Stimulated activated naive CD8-positive, alpha-beta T cell treated with anti-CD3 and anti-CD28 coated beads, Interleukin-15, amount 100 ng/mL, for 72 hours (primary cell): ENCODE data around the gene RSPH4A.
A peak's percentile ranks its signal among the peaks of the same experiment; 100 is the strongest.
"Not testable (repeated sequence)": the region's sequence is repeated elsewhere in the genome, so short reads cannot be mapped to it uniquely, and the experiment has no call there.

Experiments
- ATAC-seq: fragments of 150-1000 bp; cut with Tn5 transposase; 2 replicates; pipeline ENCODE4 v1.10.0; 2021; ENCODE audit warnings: mild to moderate bottlenecking, moderate library complexity
- DNase-seq, 2 donors: peaks; one replicate each; pipeline ENCODE4 v3.0.0; 2021 to 2022
- H3K27ac Mint-ChIP-seq, 2 donors: one replicate each; pipeline ENCODE4 v1.8.0; 2022; ENCODE audit warnings: mild to moderate bottlenecking in 2 of 2, mixed read lengths in 2 of 2, moderate library complexity in 2 of 2
- H3K27me3 Mint-ChIP-seq: one replicate; pipeline ENCODE4 v1.8.0; 2022; ENCODE audit warnings: mixed read lengths
- H3K4me1 Mint-ChIP-seq: one replicate; pipeline ENCODE4 v1.8.0; 2022; ENCODE audit warnings: mild to moderate bottlenecking, mixed read lengths
- H3K4me3 Mint-ChIP-seq, 2 donors: one replicate each; pipeline ENCODE4 v1.8.0; 2022; ENCODE audit warnings: mild to moderate bottlenecking in 2 of 2, mixed read lengths in 2 of 2, moderate library complexity in 1 of 2
- H3K9me3 Mint-ChIP-seq, 2 donors: one replicate each; pipeline ENCODE4 v1.8.0; 2022; ENCODE audit warnings: mixed read lengths in 2 of 2

Gene RSPH4A

DNA sequence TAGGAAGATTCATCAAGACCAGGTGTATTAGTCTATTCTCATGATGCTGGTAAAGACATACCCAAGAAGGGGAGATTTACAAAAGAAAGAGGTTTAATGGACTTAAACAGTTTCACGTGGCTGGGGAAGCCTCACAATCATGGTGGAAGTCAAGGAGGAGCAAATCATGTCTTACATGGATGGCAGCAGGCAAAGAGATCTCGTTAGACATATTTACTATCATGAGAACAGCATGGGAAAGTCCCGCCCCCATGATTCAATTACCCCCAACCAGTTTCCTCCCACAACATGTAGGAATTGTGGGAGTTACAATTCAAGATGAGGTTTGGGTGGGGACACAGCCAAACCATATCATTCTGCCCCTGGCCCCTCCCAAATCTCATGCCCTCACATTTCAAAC, 12.4 kb upstream of the RSPH4A start:
- not testable (repeated sequence) for H3K27me3 Mint-ChIP-seq, H3K4me3 Mint-ChIP-seq, H3K27ac Mint-ChIP-seq, ATAC-seq, H3K4me1 Mint-ChIP-seq, DNase-seq
- peaks cover 22 to 27% of the 10 kb centered on the region in 2 donors for H3K9me3 Mint-ChIP-seq

DNA sequence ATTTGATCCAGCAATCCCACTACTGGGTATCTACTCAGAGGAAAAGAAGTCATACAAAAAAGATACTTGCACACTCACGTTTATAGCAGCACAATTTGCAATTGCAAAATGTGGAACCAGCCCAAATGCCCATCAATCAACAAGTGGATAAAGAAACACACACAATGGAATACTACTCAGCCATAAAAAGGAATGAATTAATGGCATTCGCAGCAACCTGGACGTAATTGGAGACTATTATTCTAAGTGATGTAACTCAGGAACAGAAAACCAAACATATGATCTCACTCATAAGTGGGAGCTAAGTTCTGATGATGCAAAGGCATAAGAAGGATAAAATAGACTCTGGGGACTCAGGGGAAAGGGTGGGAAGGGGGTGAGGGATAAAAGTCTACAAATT, 11.4 kb upstream of the RSPH4A start:
- not testable (repeated sequence) for H3K27me3 Mint-ChIP-seq, H3K4me1 Mint-ChIP-seq, H3K27ac Mint-ChIP-seq, H3K4me3 Mint-ChIP-seq, ATAC-seq, DNase-seq
- H3K9me3 Mint-ChIP-seq: peaks cover 22 to 27% of the 10 kb centered on the region in 2 donors

DNA sequence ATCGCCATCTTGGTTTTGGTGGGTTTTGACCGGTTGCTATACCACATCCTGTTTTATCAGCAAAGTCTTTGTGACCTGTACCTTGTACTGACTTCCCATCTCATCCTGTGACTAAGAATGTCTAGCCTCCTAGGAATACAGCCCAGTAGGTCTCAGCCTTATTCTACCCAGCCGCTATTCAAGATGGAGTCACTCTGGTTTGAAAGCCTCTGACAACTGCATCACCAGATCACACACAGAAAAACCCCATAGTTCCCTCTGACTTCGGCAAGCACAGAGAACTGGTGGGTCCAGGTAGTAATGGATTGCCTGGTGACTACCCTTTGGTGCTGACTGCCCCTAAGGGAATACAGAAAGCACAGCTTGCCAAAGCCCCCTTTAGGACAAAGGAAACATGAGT, 10.3 kb upstream of the RSPH4A start:
- Mint-ChIP-seq H3K27ac (no peak overlapping the region), H3K4me1 (no peaks in the 10 kb centered on the region), H3K9me3 (peaks cover 22 to 27% of the 10 kb centered on the region in 2 donors), H3K27me3 (peaks cover 11% of the 10 kb centered on the region), H3K4me3 (no peak overlapping the region)
- DNase-seq: no peak
- ATAC-seq: no peak

DNA sequence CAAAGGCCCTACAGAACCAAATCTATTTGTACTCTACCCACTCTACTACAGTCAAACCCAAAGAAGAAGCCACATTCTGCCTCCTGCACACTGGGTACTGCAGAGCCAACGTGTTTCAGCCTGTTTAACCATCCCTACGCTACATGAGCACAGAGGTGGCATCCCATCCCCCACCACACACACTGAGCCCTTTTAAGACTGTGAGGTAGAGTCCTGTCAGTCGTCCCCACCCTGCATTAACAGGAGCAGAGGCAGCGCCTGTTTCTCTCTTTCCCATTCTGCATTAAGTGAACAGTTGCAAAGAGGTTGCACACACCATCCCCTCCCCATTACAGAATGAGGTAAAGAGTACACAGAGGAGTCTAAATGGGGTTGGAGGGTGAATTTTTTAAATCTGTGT, 5.2 kb upstream of the RSPH4A start:
- DNase-seq (no peak), ATAC-seq (no peak)
- H3K27me3 Mint-ChIP-seq: peaks cover 41% of the 10 kb centered on the region
- no peak overlapping the region for H3K4me3 Mint-ChIP-seq
- H3K9me3 Mint-ChIP-seq: peaks cover 0 to 12% of the 10 kb centered on the region in 2 donors
- H3K27ac Mint-ChIP-seq: no peak overlapping the region
- H3K4me1 Mint-ChIP-seq: peaks cover 4% of the 10 kb centered on the region

DNA sequence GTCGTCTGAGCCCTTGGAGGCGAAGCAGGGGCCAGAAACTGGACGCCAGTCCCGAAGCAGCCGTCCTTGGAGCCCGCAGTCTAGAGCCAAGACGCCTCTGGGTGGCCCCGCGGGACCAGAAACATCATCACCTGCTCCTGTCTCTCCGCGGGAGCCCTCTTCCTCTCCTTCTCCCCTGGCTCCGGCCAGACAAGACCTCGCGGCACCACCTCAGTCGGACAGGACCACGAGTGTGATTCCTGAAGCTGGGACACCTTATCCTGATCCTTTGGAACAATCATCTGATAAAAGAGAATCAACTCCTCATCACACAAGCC, 416 bp downstream of the RSPH4A start:
- ATAC-seq (peak; percentile 70), DNase-seq (peak; percentile 14 to 18)
- Mint-ChIP-seq H3K27ac (peak overlapping the region in 1 of 2 donors; percentile 93), H3K4me3 (peak overlapping the region; percentile 83 to 94), H3K9me3 (no peaks in the 10 kb centered on the region), H3K4me1 (peaks cover 17% of the 10 kb centered on the region), H3K27me3 (peaks cover 37% of the 10 kb centered on the region)

DNA sequence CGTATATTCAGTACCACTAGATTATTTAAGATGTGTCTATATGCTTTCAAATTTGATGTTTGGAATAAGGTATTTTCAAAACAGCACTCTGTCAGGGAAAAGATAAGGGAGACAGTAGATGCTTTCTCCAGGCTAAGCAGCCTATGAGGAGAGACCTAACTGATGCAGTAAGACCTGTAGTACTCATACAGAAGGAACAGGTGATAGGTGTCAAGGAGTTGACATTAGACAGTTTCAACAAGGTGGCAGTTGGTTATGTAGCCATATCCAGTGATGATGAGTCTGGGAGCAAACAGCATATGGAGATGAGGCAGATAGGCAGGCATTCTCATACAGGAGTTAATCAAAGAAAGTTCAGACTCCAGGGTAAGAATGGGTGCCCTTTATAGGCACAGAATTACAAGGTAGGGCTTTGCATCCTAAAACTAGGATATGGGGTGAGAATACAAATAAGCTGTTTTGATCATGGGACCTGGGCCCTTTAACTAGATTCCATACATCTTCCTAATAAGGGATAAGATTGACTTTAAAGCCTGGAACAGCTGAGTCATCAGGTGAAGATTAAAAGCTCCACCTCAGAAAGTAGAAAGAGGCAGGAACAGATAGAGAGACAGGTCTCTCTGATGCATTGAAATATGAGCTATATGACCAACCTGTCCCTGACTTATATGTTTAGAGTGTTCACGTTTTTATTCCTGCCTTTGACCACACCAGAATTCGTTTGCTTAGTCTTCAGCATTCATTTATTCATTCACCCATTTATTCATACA, 7.9 kb downstream of the RSPH4A start:
- ATAC-seq (no peak), DNase-seq (no peak)
- no peaks in the 10 kb centered on the region for H3K27me3 Mint-ChIP-seq
- H3K4me3 Mint-ChIP-seq: no peak overlapping the region
- no peaks in the 10 kb centered on the region for H3K9me3 Mint-ChIP-seq
- no peak overlapping the region for H3K27ac Mint-ChIP-seq
- no peaks in the 10 kb centered on the region for H3K4me1 Mint-ChIP-seq

DNA sequence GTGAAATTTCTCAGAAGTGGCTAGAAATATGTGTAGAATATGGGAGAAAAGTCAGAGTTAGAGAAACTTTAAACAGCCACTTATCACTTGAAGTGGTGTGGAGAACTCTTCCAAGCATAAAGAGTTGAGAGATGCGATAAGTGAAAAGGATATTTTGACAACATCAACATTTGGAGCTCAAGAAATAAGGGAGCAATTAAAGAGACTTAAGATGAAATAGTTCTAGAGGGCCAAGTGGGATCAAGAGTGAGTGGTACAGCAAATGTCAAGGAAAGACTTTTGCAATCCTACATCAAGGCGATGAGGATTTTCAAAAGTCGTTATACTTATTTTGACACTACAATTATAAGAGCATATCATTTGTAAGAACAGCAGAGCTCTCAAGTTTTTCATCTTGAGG, 9.6 kb downstream of the RSPH4A start:
- H3K27ac Mint-ChIP-seq: no peak overlapping the region
- no peak for DNase-seq
- no peaks in the 10 kb centered on the region for H3K27me3 Mint-ChIP-seq

DNA sequence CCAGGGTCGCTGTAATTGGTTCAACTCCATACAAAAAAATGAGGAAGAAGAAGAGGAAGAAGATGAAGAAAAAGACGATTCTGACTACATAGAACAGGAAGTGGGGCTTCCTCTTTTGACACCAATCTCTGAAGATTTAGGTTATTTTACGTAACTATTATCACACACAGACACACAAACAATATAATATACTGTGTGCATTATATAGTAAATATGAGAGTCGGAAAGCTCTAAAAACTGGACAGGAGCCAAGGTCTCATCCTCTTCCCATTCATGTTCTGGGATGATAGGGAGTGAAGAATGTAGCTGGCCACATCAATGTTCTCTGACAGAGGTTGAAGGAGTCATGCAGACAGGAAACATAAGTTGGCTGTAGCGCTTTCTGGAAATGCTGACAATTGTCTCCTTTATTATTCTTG, 13.3 kb downstream of the RSPH4A start:
- DNase-seq: no peak
- Mint-ChIP-seq H3K9me3 (no peaks in the 10 kb centered on the region), H3K27me3 (no peaks in the 10 kb centered on the region), H3K4me1 (no peaks in the 10 kb centered on the region), H3K27ac (no peak overlapping the region), H3K4me3 (no peak overlapping the region)
- no peak for ATAC-seq

More for the DNA sequence above, 9.6 kb downstream of the RSPH4A start:
- no peaks in the 10 kb centered on the region for H3K9me3 Mint-ChIP-seq
- H3K4me1 Mint-ChIP-seq: no peaks in the 10 kb centered on the region
- H3K4me3 Mint-ChIP-seq: no peak overlapping the region
- ATAC-seq: no peak

DNA sequence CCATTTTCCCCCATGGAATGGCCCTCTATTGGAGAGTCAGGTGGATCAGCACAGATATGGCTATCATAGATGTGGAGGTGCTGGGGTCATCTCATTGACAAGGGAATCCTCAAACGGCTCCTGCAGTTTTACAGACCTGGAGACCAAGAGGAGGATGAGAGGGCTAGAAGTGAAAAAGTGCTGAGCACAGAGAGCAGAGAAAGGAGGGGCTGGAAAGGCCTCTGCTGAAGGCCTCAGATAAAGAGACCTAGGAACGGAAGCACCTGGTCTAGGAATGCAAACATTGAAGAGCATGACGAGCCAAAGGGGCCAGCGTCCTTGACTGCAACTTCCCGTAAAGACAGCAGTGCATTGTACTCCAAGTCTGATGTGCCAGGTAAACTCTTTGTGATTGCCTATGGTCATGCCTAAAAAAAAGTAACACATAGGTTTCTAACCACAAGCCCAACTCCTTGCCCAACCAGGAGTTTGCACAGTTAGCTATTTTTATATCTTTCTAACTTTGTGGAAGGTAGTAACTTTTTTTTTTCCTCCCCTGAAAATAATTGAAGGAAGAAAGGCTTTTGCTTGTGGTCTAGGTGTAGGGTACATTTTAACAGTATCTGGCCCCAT, 15.2 kb downstream of the RSPH4A start:
- no peaks in the 10 kb centered on the region for H3K9me3 Mint-ChIP-seq
- no peaks in the 10 kb centered on the region for H3K4me1 Mint-ChIP-seq
- ATAC-seq (no peak), DNase-seq (no peak)
- H3K4me3 Mint-ChIP-seq: no peak overlapping the region
- H3K27me3 Mint-ChIP-seq: no peaks in the 10 kb centered on the region
- H3K27ac Mint-ChIP-seq: peak overlapping the region in 1 of 2 donors; percentile 42

DNA sequence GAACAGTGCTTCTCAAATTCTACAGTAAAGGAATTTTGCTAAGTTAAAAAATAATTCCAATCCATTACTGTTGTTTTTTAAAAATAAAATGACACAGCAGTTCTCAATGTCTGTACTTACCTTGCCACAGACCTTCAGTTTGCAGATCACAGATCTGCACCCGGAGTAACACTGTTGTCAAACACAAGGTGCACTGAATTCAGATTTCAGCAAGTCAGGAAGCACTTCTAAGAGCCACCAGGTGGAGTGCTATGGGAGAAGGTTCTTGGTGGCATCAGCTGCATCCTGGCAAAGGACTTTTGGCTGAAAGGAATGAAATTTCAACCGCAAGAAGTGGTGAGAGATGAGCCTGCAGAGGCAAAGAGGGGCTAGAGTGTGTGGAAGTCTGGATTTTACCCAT, 17.4 kb downstream of the RSPH4A start:
- ATAC-seq: no peak
- H3K27ac Mint-ChIP-seq: no peak overlapping the region

DNA sequence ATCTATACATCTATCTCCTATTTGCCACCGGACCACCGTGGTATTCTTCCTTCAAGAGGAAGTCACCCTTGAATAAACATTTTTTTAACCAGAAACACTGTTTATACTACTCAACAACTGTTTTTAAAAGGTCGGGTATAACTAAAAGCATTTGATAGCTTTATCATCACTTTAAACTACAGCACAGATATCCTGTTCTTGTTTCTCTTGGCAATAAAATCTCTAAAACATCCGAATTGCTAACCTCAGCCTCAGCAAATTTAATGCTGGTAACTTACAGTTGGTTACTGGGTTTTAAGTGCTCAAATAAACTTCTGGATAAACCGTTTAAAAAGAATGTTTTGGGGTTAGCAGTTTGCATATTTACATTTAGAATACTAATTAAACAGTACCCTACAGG, 31.9 kb downstream of the RSPH4A start:
- Mint-ChIP-seq H3K27me3 (no peaks in the 10 kb centered on the region), H3K4me3 (no peak overlapping the region), H3K27ac (no peak overlapping the region), H3K9me3 (no peaks in the 10 kb centered on the region), H3K4me1 (peaks cover 8% of the 10 kb centered on the region)
- DNase-seq (no peak), ATAC-seq (no peak)

More for the DNA sequence above, 17.4 kb downstream of the RSPH4A start:
- no peak for DNase-seq
- no peaks in the 10 kb centered on the region for H3K9me3 Mint-ChIP-seq
- H3K4me1 Mint-ChIP-seq: no peaks in the 10 kb centered on the region
- H3K27me3 Mint-ChIP-seq: no peaks in the 10 kb centered on the region
- H3K4me3 Mint-ChIP-seq: no peak overlapping the region

DNA sequence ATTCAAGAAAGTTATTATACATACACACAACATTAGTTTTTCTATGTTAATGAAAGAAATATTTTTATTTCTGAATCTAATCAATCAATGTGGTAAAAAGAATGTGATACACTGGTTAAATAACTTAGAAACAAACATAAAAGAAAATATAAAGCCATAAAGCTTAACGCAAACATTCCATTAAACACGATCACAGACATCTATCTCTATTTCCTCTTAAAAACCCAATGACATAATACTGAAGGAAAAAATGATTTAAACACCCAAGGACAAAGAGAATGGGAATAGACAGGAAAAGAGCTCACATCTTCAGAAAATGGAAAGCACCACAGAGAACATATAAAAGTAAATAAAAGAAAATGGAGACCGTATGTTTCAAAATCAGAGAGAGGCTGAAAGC, 32.9 kb downstream of the RSPH4A start:
- ATAC-seq: no peak
- no peaks in the 10 kb centered on the region for H3K27me3 Mint-ChIP-seq
- peaks cover 8% of the 10 kb centered on the region for H3K4me1 Mint-ChIP-seq
- no peak overlapping the region for H3K4me3 Mint-ChIP-seq
- H3K9me3 Mint-ChIP-seq: no peaks in the 10 kb centered on the region
- H3K27ac Mint-ChIP-seq: no peak overlapping the region
- no peak for DNase-seq

DNA sequence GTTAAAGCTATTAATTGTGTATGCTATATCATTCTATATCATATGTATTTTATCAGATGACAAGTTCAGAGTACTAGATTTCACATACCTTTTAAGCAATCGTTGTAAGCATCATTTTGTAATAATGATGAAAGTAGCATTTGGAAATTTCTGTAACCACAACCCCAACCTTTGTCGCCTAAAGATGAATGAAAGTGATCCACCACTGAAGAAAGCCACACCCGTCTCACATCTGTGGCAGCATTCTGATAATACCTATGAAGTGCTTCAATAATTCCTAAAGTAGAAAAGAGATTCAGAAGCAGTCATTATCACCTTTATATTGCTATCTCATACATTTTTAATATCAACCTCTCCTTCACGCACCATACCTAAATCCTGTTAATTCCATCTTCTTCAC, 35.6 kb downstream of the RSPH4A start:
- no peak overlapping the region for H3K4me3 Mint-ChIP-seq
- H3K9me3 Mint-ChIP-seq: no peaks in the 10 kb centered on the region
- DNase-seq: no peak
- peaks cover 8% of the 10 kb centered on the region for H3K4me1 Mint-ChIP-seq
- ATAC-seq: peak; percentile 86
- H3K27ac Mint-ChIP-seq: peak overlapping the region in 1 of 2 donors; percentile 80
- H3K27me3 Mint-ChIP-seq: no peaks in the 10 kb centered on the region

DNA sequence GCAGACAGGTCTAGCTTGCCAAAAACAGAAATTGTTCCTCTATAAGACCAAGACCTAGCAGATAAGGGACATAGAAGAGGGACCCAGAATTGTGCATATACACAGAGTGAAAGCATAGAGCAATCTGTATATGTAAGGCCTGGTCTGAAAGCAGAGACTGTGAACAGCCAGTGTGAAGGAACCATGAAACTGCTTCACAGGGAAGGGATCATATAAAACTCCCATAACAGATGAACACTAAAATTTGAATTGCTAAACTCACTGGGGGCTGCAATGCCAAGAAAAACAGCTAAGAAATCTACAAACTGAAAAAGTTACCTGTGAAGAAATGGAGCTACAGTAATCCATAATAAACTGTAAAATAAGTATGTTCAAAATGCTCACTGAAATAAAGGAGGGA, 45.3 kb downstream of the RSPH4A start:
- Mint-ChIP-seq H3K27me3 (no peaks in the 10 kb centered on the region), H3K27ac (peak overlapping the region in 1 of 2 donors; percentile 29), H3K4me1 (peaks cover 39% of the 10 kb centered on the region), H3K4me3 (no peak overlapping the region), H3K9me3 (no peaks in the 10 kb centered on the region)
- DNase-seq (no peak), ATAC-seq (no peak)

DNA sequence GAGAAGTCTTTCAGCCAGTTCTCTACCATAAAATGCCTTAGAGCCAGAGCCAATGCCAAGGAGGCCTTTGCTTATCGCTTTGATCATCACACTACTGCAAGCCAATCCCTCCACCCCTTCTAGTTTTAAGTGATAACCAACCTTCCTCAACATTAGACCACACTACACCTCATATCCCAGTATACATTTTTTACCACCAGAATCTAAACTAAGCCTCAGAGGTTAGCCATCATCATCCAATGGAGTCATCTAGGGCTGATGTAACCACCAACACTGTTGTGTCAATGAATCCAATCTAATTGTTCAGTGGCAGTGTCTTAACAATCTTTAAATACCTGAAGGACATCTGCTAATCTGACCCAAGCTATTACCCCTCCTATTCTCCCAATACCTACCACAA, 45.9 kb downstream of the RSPH4A start:
- ATAC-seq: peak; percentile 97
- H3K27ac Mint-ChIP-seq: peak overlapping the region in 1 of 2 donors; percentile 86
- DNase-seq: no peak
- H3K4me1 Mint-ChIP-seq: peaks cover 45% of the 10 kb centered on the region
- peak overlapping the region in 1 of 2 donors; percentile 53 for H3K4me3 Mint-ChIP-seq
- no peaks in the 10 kb centered on the region for H3K9me3 Mint-ChIP-seq
- H3K27me3 Mint-ChIP-seq: no peaks in the 10 kb centered on the region

DNA sequence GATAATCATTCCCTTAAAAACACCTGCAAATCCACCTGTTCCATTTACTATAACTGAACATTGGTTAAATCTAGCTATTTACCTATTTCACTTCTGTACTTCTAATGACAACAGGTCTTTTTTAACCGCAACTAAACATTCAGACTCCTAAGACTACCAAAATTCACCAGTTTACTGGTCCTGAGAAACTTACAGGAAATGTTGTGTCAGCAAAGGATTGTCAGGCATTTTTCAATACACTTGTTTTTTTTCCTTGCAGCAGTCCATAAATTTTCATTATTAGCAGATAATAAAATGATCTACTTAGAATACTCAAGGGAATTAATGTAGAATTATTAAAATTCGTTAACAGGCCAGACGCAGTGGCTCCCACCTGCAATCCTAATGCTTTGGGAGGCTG, 47.0 kb downstream of the RSPH4A start:
- no peaks in the 10 kb centered on the region for H3K27me3 Mint-ChIP-seq
- H3K4me1 Mint-ChIP-seq: peaks cover 45% of the 10 kb centered on the region
- peak overlapping the region in 1 of 2 donors; percentile 86 for H3K27ac Mint-ChIP-seq
- DNase-seq: no peak
- ATAC-seq: no peak
- no peaks in the 10 kb centered on the region for H3K9me3 Mint-ChIP-seq
- H3K4me3 Mint-ChIP-seq: peak overlapping the region in 1 of 2 donors; percentile 53
